HL-60 (cell line): ENCODE data around the gene BCAS3.

Source experiments
- GABPA ChIP-seq: IDR thresholded peaks from 2 replicates; pipeline ENCODE4 v1.6.1; 2012; ENCODE audit warnings: low read depth
- TF ChIP-seq, protein P1 (sequence below): IDR thresholded peaks from one replicate; pipeline ENCODE4 v1.5.1; 2011; ENCODE audit warnings: low read length, control low read depth, inconsistent platforms; ENCODE audit not compliant: insufficient read depth
- TF ChIP-seq, protein P2 (sequence below): IDR thresholded peaks from 2 replicates; pipeline ENCODE4 v1.6.1; 2012; ENCODE audit warnings: low read depth; ENCODE audit not compliant: insufficient replicate concordance

DNA sequence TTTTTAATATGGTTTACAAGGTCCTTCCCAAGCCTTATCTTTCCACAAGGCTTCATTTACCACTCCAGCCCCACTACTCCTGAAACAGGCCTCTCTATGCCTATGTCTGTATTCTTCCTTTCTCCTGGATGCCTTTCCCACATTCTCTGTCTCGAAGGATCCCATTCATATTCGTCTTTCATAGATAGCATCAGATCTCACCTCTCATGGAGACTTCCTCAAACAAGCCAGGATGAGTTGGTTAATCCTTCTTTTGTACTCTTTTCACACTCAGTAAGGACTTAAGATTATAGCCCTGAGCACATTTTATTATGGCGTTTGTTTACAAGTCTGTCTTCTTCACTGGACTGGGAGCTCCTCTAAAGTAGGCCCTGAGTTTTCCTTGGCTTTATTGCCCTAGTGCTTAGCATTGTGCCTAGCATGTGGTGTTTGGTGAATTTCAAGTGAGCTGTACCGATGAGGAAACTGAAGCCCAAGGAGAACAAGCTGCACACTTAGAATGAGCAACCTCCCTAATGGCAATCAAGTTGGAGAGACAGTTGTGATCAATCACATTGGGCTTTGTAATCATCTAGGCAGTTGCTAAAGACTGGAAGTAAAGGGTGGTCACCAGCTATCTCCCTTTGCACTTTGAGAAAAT is 764.6 kb downstream of the BCAS3 start:
- TF ChIP-seq, protein P1, sequence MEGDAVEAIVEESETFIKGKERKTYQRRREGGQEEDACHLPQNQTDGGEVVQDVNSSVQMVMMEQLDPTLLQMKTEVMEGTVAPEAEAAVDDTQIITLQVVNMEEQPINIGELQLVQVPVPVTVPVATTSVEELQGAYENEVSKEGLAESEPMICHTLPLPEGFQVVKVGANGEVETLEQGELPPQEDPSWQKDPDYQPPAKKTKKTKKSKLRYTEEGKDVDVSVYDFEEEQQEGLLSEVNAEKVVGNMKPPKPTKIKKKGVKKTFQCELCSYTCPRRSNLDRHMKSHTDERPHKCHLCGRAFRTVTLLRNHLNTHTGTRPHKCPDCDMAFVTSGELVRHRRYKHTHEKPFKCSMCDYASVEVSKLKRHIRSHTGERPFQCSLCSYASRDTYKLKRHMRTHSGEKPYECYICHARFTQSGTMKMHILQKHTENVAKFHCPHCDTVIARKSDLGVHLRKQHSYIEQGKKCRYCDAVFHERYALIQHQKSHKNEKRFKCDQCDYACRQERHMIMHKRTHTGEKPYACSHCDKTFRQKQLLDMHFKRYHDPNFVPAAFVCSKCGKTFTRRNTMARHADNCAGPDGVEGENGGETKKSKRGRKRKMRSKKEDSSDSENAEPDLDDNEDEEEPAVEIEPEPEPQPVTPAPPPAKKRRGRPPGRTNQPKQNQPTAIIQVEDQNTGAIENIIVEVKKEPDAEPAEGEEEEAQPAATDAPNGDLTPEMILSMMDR = no peak
- TF ChIP-seq GABPA = no peak
- TF ChIP-seq, protein P2, sequence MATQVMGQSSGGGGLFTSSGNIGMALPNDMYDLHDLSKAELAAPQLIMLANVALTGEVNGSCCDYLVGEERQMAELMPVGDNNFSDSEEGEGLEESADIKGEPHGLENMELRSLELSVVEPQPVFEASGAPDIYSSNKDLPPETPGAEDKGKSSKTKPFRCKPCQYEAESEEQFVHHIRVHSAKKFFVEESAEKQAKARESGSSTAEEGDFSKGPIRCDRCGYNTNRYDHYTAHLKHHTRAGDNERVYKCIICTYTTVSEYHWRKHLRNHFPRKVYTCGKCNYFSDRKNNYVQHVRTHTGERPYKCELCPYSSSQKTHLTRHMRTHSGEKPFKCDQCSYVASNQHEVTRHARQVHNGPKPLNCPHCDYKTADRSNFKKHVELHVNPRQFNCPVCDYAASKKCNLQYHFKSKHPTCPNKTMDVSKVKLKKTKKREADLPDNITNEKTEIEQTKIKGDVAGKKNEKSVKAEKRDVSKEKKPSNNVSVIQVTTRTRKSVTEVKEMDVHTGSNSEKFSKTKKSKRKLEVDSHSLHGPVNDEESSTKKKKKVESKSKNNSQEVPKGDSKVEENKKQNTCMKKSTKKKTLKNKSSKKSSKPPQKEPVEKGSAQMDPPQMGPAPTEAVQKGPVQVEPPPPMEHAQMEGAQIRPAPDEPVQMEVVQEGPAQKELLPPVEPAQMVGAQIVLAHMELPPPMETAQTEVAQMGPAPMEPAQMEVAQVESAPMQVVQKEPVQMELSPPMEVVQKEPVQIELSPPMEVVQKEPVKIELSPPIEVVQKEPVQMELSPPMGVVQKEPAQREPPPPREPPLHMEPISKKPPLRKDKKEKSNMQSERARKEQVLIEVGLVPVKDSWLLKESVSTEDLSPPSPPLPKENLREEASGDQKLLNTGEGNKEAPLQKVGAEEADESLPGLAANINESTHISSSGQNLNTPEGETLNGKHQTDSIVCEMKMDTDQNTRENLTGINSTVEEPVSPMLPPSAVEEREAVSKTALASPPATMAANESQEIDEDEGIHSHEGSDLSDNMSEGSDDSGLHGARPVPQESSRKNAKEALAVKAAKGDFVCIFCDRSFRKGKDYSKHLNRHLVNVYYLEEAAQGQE = no peak
